ENCODE measurements around the gene ZNF226.
A peak's percentile ranks its signal among the peaks of the same experiment; 100 is the strongest.
"Not testable (repeated sequence)": the region's sequence is repeated elsewhere in the genome, so short reads cannot be mapped to it uniquely, and the experiment has no call there.

Gene ZNF226

DNA sequence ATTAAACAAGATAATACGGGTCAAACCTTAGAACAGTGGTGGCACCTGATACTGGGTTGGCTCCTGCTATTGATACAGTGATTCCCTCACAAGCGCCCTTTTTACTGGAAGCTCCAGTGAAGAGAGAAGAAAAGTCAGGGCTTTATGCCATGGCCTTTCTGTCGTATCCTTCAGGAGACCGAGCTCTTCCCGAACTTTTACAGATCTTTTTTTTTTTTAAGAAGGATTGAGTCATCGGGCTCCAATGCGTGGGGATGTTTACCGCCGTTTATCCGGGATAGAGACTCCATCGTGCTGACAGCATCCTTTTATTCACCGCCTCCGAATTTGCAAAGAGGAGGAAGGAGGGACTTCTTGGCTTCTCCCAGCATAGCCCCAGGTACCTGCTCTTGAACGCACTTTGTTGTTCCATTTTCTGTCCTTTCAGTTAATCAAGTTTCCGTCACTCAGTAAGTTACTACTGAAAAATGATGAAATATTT lies 48.0 kb downstream of the ZNF226 start:
- DNase-seq = peak; percentile 25

DNA sequence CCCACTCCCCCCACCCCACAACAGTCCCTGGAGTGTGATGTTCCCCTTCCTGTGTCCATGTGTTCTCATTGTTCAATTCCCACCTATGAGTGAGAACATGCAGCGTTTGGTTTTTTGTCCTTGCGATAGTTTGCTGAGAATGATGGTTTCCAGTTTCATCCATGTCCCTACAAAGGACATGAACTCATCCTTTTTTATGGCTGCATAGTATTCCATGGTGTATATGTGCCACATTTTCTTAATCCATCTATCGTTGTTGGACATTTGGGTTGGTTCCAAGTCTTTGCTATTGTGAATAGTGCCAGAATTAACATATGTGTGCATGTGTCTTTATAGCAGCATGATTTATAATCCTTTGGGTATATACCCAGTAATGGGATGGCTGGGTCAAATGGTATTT lies 55.0 kb downstream of the ZNF226 start:
- not testable (repeated sequence) for DNase-seq

GRCh38 chr19:44220761-44221160 lies 55.9 kb downstream of the ZNF226 start:
- DNase-seq = not testable (repeated sequence)

DNA sequence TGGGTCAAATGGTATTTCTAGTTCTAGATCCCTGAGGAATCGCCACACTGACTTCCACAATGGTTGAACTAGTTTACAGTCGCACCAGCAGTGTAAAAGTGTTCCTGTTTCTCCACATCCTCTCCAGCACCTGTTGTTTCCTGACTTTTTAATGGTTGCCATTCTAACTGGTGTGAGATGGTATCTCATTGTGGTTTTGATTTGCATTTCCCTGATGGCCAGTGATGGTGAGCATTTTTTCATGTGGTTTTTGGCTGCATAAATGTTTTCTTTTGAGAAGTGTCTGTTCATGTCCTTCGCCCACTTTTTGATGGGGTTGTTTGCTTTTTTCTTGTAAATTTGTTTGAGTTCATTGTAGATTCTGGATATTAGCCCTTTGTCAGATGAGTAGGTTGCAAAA lies 56.4 kb downstream of the ZNF226 start:
- not testable (repeated sequence) for DNase-seq
